ENCODE results near the gene EGFR.
A peak's percentile ranks its signal among the peaks of the same experiment; 100 is the strongest.

EGFR gene

DNA sequence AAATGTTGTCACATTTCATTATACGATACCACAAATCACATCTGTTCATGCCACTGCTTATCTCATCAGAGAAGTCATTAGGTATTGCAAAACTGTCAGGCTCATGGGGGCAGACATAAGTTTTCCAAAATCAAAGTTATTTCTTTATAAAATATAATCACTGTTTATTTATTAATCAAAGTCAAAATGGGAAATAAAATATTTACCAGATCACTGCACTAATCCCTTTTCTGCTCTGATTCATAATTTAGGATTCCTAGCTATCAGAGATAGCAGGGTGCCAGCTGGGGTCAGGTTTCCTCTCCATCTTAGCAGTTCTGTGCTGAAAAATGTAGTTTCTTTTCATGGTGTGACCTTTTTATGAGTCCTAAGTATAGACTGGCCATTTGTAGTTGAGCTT lies 228.6 kb downstream of the EGFR start:
- ChIA-PET POLR2A (no interaction called here), CTCF (interaction anchor here (1.0 to 2.1 kb wide), 4 partner anchors 174 to 473 kb away, joined by 3 to 18 read pairs (median 10); no protein-coding TSS in a partner anchor)
- no peak for DNase-seq (ENCODE audit: low read depth, low spot score)

DNA sequence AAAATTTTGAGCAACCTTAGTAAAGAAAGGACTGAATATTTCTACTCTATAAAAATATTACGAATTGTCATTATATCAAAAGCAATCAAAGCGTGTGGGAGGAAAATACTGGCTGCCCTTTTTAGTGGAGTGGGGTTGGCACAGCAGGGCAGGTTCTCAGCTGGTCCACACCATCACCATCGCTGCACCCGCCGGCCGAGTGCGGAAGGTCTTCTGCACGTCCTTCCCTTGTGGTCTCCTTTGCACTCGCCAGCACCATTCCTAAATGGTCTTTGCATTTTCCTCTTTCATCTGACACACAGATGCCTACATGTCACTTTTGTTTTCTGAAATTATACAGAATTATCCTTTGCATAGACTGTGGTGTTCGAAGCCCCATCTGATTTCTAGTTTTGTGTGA lies 229.7 kb downstream of the EGFR start:
- H3K4me3 ChIP-seq (ENCODE audit: low read depth, low read length): no peak overlapping the region
- DNase-seq (ENCODE audit: low read depth, low spot score): no peak
- ChIA-PET CTCF (interaction anchor here (0.9 to 2.2 kb wide), 4 partner anchors 11 to 475 kb away, joined by 3 to 15 read pairs (median 8); no protein-coding TSS in a partner anchor), POLR2A (no interaction called here)
- TF ChIP-seq, protein P1, sequence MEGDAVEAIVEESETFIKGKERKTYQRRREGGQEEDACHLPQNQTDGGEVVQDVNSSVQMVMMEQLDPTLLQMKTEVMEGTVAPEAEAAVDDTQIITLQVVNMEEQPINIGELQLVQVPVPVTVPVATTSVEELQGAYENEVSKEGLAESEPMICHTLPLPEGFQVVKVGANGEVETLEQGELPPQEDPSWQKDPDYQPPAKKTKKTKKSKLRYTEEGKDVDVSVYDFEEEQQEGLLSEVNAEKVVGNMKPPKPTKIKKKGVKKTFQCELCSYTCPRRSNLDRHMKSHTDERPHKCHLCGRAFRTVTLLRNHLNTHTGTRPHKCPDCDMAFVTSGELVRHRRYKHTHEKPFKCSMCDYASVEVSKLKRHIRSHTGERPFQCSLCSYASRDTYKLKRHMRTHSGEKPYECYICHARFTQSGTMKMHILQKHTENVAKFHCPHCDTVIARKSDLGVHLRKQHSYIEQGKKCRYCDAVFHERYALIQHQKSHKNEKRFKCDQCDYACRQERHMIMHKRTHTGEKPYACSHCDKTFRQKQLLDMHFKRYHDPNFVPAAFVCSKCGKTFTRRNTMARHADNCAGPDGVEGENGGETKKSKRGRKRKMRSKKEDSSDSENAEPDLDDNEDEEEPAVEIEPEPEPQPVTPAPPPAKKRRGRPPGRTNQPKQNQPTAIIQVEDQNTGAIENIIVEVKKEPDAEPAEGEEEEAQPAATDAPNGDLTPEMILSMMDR (IDR thresholded peaks at IDR 0.05; ENCODE audit: insufficient read depth, low read length, missing control alignments): no peak

More for the DNA sequence above, 228.6 kb downstream of the EGFR start:
- TF ChIP-seq, protein P1 (IDR thresholded peaks at IDR 0.05; ENCODE audit: insufficient read depth, low read length, missing control alignments): no peak
- no peak overlapping the region for H3K4me3 ChIP-seq (ENCODE audit: low read depth, low read length)

DNA sequence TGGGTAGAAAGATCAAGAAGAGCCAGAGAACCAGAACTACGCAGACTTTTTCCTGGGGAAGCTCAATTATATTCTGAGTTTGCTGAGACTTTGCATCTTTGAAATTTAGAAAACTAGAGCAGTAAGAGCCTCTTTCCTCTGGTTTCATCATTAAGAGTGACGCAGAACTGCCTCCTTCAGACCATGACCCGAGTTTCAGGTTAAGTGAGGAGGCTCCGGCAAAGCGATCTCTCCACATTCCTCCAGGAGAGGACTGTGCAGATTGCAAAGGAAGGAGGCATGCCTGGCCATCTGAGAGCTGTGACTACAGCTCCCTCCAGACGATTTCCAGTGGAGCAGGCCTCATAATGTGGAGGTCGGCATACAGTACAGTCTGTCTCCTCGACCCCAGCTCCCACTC lies 230.5 kb downstream of the EGFR start:
- TF ChIP-seq, protein P1 (IDR thresholded peaks at IDR 0.05; ENCODE audit: insufficient read depth, low read length, missing control alignments): no peak
- CTCF ChIA-PET: interaction anchor here (0.9 to 2.2 kb wide), 4 partner anchors 10 to 476 kb away, joined by 3 to 15 read pairs (median 8); no protein-coding TSS in a partner anchor
- no peak for DNase-seq (ENCODE audit: low read depth, low spot score)
- H3K4me3 ChIP-seq (ENCODE audit: low read depth, low read length): no peak overlapping the region
- POLR2A ChIA-PET: no interaction called here

DNA sequence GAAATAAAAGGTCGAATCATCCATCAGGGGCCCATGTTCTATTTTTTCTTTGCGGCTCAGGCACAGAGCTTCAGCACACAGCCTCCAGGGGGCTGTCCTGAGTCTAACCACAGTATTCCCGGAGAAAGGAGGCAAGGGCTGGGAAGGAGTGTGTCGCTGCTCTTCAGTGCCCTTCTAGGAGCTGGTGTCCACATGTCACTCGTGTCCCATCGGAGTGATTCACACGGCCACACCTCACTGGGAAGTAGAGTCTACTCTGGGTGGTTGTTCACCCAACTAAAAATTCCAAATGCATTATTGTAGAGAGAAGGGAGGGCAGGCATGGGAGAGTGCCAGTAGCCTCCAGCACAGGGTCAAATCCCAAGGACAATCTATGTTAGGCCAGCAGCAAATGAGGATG lies 231.5 kb downstream of the EGFR start:
- ChIA-PET CTCF (interaction anchor here (2.1 to 6.8 kb wide), 3 partner anchors 199 to 477 kb away, joined by 11 to 150 read pairs (median 15); no protein-coding TSS in a partner anchor), POLR2A (no interaction called here)
- TF ChIP-seq, protein P1 (IDR thresholded peaks at IDR 0.05; ENCODE audit: insufficient read depth, low read length, missing control alignments): peak; percentile 25
- H3K4me3 ChIP-seq (ENCODE audit: low read depth, low read length): no peak overlapping the region
- no peak for DNase-seq (ENCODE audit: low read depth, low spot score)

DNA sequence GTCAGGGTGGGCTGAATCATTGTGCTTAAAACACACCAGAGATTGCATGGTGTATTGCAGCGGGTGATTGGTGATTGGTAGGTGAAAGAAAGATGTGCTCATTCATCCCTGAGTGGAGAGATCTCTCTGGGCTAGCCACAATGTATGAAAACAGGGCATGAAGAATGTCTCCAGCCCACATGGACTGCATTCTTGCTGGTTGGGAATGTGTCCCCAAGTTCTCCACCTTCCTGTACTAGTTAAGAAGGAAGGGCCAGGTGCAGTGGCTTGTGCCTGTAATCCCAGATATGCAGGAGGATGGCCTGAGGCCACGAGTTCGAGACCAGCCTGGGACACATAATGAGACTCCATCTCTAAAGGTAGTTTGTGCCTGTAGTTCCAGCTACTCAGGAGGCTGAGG lies 232.5 kb downstream of the EGFR start:
- TF ChIP-seq, protein P1 (IDR thresholded peaks at IDR 0.05; ENCODE audit: insufficient read depth, low read length, missing control alignments): no peak
- POLR2A ChIA-PET: no interaction called here
- CTCF ChIA-PET: interaction anchor here (0.8 to 6.8 kb wide), 4 partner anchors 19 to 493 kb away, joined by 3 to 555 read pairs (median 76); no protein-coding TSS in a partner anchor
- DNase-seq (ENCODE audit: low read depth, low spot score): no peak
- H3K4me3 ChIP-seq (ENCODE audit: low read depth, low read length): no peak overlapping the region

DNA sequence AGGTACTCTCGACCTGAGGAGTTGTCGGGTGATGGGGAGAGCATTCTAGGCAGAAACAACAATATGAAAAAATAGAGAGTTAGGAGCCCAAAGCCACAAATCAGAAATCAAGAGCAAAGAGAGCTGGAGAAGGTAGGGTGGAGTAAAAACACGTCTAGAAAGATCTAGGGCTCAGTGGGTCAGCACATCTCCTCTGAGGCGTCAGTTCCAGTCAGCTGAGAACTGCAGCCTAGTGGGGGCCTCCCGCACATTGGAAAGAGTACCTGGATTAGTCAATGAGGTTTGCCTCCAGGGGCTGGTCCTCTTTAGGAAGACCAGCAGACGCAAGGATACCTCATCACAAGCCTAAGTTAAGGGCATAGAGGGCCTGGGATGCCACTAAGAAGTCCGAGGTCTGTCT lies 233.1 kb downstream of the EGFR start:
- DNase-seq (ENCODE audit: low read depth, low spot score): no peak
- TF ChIP-seq, protein P1 (IDR thresholded peaks at IDR 0.05; ENCODE audit: insufficient read depth, low read length, missing control alignments): no peak
- H3K4me3 ChIP-seq (ENCODE audit: low read depth, low read length): no peak overlapping the region
- POLR2A ChIA-PET: interaction anchor here (1.1 kb wide), 1 partner anchor 119 kb away, joined by 3 read pairs; no protein-coding TSS in a partner anchor
- CTCF ChIA-PET: interaction anchor here (0.6 to 6.8 kb wide), 9 partner anchors 13 to 493 kb away, joined by 3 to 555 read pairs (median 3); no protein-coding TSS in a partner anchor
